Common myeloid progenitor, CD34-positive (primary cell): ENCODE results near the gene C19orf67.
"Not testable (repeated sequence)": the region's sequence is repeated elsewhere in the genome, so short reads cannot be mapped to it uniquely, and the experiment has no call there.

Source experiments
- CTCF ChIA-PET: fragments of 350-600 bp; sonication (Branson Sonifier 250); formaldehyde crosslinking; loops from one replicate; lab custom pipeline; 2021; ENCODE audit warnings: antibody characterized with exemption; lab: Charles Lee
- POLR2A ChIA-PET: fragments of 350-600 bp; sonication (Branson Sonifier 250); formaldehyde crosslinking; loops from one replicate; lab custom pipeline; 2021; ENCODE audit warnings: antibody characterized with exemption; lab: Charles Lee
- DNase-seq, 3 donors: peaks; one replicate each; pipeline versions ENCODE4 v3.0.0 to v3.0.0-alpha.2; 2013
- H3K27ac ChIP-seq, 2 experiments: 1 replicate in 1 of 2; 2 replicates in 1 of 2; pipeline ENCODE4 v1.7.0; 2013; ENCODE audit warnings: inconsistent platforms in 2 of 2, low read length in 2 of 2, mild to moderate bottlenecking in 2 of 2, low read depth in 1 of 2, moderate library complexity in 1 of 2; ENCODE audit not compliant: severe bottlenecking in 2 of 2, insufficient read depth in 1 of 2, poor library complexity in 1 of 2
- H3K27me3 ChIP-seq, 5 experiments: replicated peaks in 2 of 5; 1 replicate in 3 of 5; 2 replicates in 2 of 5; pipeline versions ENCODE4 v1.6.1 to v1.7.0; 2013; ENCODE audit warnings: low read length in 4 of 5, mild to moderate bottlenecking in 2 of 5, moderate library complexity in 2 of 5, inconsistent platforms in 1 of 5; ENCODE audit not compliant: insufficient read depth in 5 of 5, control insufficient read depth in 4 of 5
- H3K36me3 ChIP-seq, 4 experiments: 1 replicate in 2 of 4; 2 replicates in 2 of 4; pipeline versions ENCODE4 v1.6.1 to v1.7.0; 2013; ENCODE audit warnings: low read length in 3 of 4, control low read depth in 1 of 4, mild to moderate bottlenecking in 1 of 4; ENCODE audit not compliant: control insufficient read depth in 4 of 4, insufficient read depth in 4 of 4
- H3K4me1 ChIP-seq, 4 experiments: 1 replicate in 3 of 4; 2 replicates in 1 of 4; pipeline versions ENCODE4 v1.6.1 to v1.7.1; 2013; ENCODE audit warnings: low read length in 3 of 4, mild to moderate bottlenecking in 3 of 4, control low read depth in 1 of 4, inconsistent platforms in 1 of 4, moderate library complexity in 1 of 4; ENCODE audit not compliant: control insufficient read depth in 4 of 4, insufficient read depth in 4 of 4; ENCODE audit errors: control extremely low read depth in 1 of 4
- H3K4me3 ChIP-seq, 7 experiments: 1 replicate in 4 of 7; 2 replicates in 3 of 7; pipeline versions ENCODE4 v1.5.1 to v1.7.0; 2013; ENCODE audit warnings: mild to moderate bottlenecking in 7 of 7, low read length in 6 of 7, moderate library complexity in 6 of 7, inconsistent platforms in 2 of 7, low read depth in 2 of 7, control low read depth in 1 of 7; ENCODE audit not compliant: insufficient read depth in 4 of 7, control insufficient read depth in 1 of 7; ENCODE audit errors: extremely low read depth in 1 of 7
- H3K9me3 ChIP-seq, 5 experiments: 1 replicate in 4 of 5; 2 replicates in 1 of 5; pipeline versions ENCODE4 v1.6.1 to v1.7.1; 2013; ENCODE audit warnings: low read length in 4 of 5, mild to moderate bottlenecking in 2 of 5, inconsistent platforms in 1 of 5, low read depth in 1 of 5, moderate library complexity in 1 of 5; ENCODE audit not compliant: control insufficient read depth in 4 of 5, insufficient read depth in 2 of 5; ENCODE audit errors: control extremely low read depth in 1 of 5
- WGBS: methylation state at CpG from one replicate; pipeline ENCODE4 v1.1.5; 2013; ENCODE audit not compliant: insufficient coverage; 5-methylcytosine and 5-hydroxymethylcytosine counted together

Gene C19orf67

GRCh38 chr19:14050512-14050911 lies 35.1 kb downstream of the C19orf67 start:
- H3K9me3 ChIP-seq = no peaks in the 10 kb centered on the region
- H3K27ac ChIP-seq = no peak overlapping the region
- peaks cover 0 to 4% (median 0%) of the 10 kb centered on the region in 5 experiments for H3K27me3 ChIP-seq
- no peak overlapping the region for H3K4me3 ChIP-seq
- ChIA-PET CTCF (interaction anchor here (1.0 to 6.3 kb wide), 5 partner anchors 10 to 169 kb away, joined by 3 to 46 read pairs (median 5); partner anchors contain the start of gene PALM3), POLR2A (interaction anchor here (0.6 kb wide), 1 partner anchor 18 kb away, joined by 3 read pairs; no protein-coding TSS in a partner anchor)
- peaks cover 0 to 54% (median 37%) of the 10 kb centered on the region in 4 experiments for H3K36me3 ChIP-seq
- H3K4me1 ChIP-seq = peaks cover 0 to 3% (median 3%) of the 10 kb centered on the region in 4 experiments
- no CpG with 5 or more reads among the region's 4 CpGs for WGBS
- DNase-seq = no peak

GRCh38 chr19:14048443-14049153 lies 37.0 kb downstream of the C19orf67 start:
- Histone ChIP-seq H3K27me3 (no peaks in the 10 kb centered on the region), H3K4me1 (peaks cover 0 to 3% (median 1%) of the 10 kb centered on the region in 4 experiments), H3K4me3 (no peak overlapping the region), H3K36me3 (peaks cover 0 to 59% (median 38%) of the 10 kb centered on the region in 4 experiments), H3K9me3 (no peaks in the 10 kb centered on the region), H3K27ac (no peak overlapping the region)
- 100% methylated on average over 2 of the region's 8 CpGs for WGBS
- ChIA-PET POLR2A (no interaction called here), CTCF (interaction anchor here (0.6 to 6.3 kb wide), 17 partner anchors 9 to 370 kb away, joined by 3 to 46 read pairs (median 4); partner anchors contain the start of genes DDX39A, IL27RA and PALM3)
- DNase-seq = peak; percentile 64 to 79 (median 70)

GRCh38 chr19:14047866-14048265 lies 37.7 kb downstream of the C19orf67 start:
- H3K27ac ChIP-seq, H3K27me3 ChIP-seq, DNase-seq, H3K4me3 ChIP-seq, POLR2A ChIA-PET, H3K9me3 ChIP-seq, H3K4me1 ChIP-seq: not testable (repeated sequence)
- H3K36me3 ChIP-seq = peaks cover 0 to 52% (median 38%) of the 10 kb centered on the region in 4 experiments
- 100% methylated on average over 6 of the region's 10 CpGs for WGBS
- CTCF ChIA-PET = interaction anchor here (0.8 to 6.3 kb wide), 13 partner anchors 8 to 167 kb away, joined by 3 to 46 read pairs (median 4); partner anchors contain the start of genes IL27RA and PALM3

DNA sequence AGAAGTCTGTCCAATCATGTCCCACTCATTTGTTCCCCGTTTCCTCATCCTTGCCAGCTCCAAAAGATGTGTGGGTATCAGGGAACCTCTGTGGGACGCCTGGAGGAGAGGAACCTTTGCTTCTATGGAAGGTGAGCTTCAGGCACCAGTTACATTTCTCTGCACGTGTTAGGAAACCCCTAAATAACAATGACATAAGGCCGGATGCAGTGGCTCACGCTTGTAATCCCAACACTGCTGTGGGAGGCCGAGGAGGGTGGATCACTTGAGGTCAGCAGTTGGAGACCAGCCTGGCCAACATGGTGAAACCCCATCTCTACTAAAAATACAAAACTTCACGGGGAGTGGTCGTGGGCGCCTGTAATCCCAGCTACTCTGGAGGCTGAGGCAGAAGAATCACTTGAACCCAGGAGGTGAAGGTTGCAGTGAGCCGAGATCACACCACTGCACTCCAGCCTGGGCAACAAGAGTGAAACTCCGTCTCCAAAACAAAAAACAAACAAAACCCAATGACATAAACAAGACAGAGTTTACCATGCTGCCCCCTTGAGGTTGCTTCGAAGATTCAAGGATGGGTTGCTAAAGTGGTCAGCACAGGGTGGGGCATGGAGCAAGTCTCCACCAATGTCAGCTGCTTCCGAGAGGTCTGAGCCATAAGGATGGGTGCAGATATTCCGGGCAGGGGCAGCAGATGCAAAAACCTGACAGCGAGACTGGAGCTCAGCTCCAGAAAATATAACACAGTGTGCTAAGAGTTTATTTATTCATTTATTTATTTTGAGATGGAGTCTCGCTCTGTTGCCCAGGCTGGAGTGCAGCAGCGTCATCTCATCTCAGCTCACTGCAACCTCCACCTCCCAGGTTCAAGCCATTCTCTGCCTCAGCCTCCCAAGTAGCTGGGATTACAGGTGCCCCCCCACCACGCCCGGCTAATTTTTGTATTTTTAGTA lies 42.6 kb downstream of the C19orf67 start:
- not testable (repeated sequence) for H3K27me3 ChIP-seq, H3K4me1 ChIP-seq, H3K4me3 ChIP-seq, H3K9me3 ChIP-seq
- H3K36me3 ChIP-seq = peaks cover 5 to 37% (median 20%) of the 10 kb centered on the region in 4 experiments
- 74% methylated on average over 9 of the region's 19 CpGs for WGBS
- CTCF ChIA-PET = interaction anchor here (0.6 to 2.9 kb wide), 24 partner anchors 9 to 298 kb away, joined by 3 to 22 read pairs (median 4); partner anchors contain the start of genes IL27RA and RLN3
- POLR2A ChIA-PET = interaction anchor here (0.5 to 1.1 kb wide), 5 partner anchors 11 to 359 kb away, joined by 3 to 5 read pairs (median 3); partner anchors contain the start of gene IL27RA
- peak; percentile 84 to 87 (median 86) for DNase-seq
- H3K27ac ChIP-seq = peak overlapping the region; percentile 61 to 87

GRCh38 chr19:14039181-14039580 lies 46.4 kb downstream of the C19orf67 start:
- Histone ChIP-seq H3K27me3 (no peaks in the 10 kb centered on the region), H3K4me3 (no peak overlapping the region), H3K9me3 (no peaks in the 10 kb centered on the region), H3K27ac (no peak overlapping the region), H3K4me1 (peaks cover 0 to 6% (median 2%) of the 10 kb centered on the region in 4 experiments), H3K36me3 (peaks cover under 1 to 28% (median 16%) of the 10 kb centered on the region in 4 experiments)
- CTCF ChIA-PET = interaction anchor here (0.6 to 1.5 kb wide), 3 partner anchors 9 to 34 kb away, joined by 3 to 6 read pairs (median 3); partner anchors contain the start of gene MISP3
- DNase-seq = no peak
- 98% methylated on average over 6 of the region's 7 CpGs for WGBS
- POLR2A ChIA-PET = no interaction called here

DNA sequence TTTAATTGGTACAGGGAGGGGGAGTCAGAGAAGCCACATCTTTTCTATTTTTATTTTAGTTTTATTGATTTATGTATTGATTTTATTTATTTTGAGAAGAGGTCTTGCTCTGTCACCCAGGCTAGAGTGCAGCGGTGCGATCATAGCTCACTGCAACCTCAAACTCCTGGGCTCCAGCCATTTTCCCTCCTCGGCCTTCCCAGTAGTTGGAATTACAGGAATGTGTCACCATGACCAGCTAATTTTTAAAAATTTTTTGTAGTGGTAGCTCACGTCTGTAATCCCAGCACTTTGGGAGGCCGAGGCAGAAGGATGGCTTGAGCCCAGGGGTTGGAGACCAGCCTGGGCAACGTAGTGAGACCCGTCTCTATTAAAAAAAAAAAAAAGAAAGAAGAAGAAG lies 49.9 kb downstream of the C19orf67 start:
- Histone ChIP-seq H3K36me3 (peaks cover 0 to 21% (median 13%) of the 10 kb centered on the region in 4 experiments), H3K27ac (no peak overlapping the region), H3K4me1 (peaks cover 0 to 13% (median 9%) of the 10 kb centered on the region in 4 experiments), H3K4me3 (no peak overlapping the region), H3K9me3 (no peaks in the 10 kb centered on the region), H3K27me3 (no peaks in the 10 kb centered on the region)
- POLR2A ChIA-PET = interaction anchor here (0.7 kb wide), 1 partner anchor 155 kb away, joined by 3 read pairs; no protein-coding TSS in a partner anchor
- CTCF ChIA-PET = interaction anchor here (1.3 to 2.6 kb wide), 3 partner anchors 10 to 24 kb away, joined by 3 to 8 read pairs (median 6); no protein-coding TSS in a partner anchor
- WGBS = 100% methylated on average over 2 of the region's 7 CpGs
- no peak for DNase-seq
